Activated CD4-positive, alpha-beta T cell treated with anti-CD3 and anti-CD28 coated beads, Interleukin-2, amount 50 U/mL, for 16 hours (primary cell): ENCODE data around the gene ANTKMT.
"Not testable (repeated sequence)": the region's sequence is repeated elsewhere in the genome, so short reads cannot be mapped to it uniquely, and the experiment has no call there.

Experiments
- DNase-seq: peaks from one replicate; pipeline ENCODE4 v3.0.0-alpha.2; 2020

ANTKMT gene

GRCh38 chr16:746637-747036 is 25.7 kb downstream of the ANTKMT start:
- DNase-seq: no peak

DNA sequence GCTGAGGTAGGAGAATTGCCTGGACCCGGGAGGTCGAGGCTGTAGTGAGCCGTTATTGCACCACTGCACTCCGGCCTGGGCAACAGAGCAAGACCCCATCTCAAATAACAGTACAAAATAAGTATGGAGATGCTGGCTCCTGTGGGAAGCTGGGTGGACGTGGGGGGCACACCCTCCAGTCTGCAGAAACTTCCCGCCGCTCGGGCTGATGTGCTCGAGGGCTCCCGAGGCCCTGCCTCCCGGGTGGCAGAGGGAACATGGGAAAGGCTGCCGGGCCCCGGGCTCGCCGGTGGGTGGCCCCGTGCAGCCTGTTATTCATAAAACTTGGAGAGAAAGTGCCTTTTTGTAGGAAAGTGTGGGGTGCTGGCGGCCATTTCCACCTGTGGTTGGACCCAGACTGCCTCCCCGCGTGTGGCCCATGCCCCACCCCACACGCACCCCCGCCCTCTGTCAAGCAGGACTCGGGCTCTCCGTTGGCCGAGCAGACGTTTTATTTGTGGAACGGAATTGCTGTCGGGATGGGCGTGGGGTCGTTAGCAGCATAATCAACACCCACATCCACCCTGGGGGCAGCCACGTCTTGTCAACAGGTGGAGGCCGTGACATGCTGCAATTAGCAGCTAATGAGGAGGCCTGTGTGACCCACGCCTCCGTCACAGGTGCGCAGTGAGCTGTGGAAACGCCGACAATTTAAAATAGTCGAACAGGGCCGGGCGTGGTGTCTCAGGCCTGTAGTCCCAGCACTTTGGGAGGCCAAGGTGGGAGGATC is 27.2 kb downstream of the ANTKMT start:
- no peak for DNase-seq

DNA sequence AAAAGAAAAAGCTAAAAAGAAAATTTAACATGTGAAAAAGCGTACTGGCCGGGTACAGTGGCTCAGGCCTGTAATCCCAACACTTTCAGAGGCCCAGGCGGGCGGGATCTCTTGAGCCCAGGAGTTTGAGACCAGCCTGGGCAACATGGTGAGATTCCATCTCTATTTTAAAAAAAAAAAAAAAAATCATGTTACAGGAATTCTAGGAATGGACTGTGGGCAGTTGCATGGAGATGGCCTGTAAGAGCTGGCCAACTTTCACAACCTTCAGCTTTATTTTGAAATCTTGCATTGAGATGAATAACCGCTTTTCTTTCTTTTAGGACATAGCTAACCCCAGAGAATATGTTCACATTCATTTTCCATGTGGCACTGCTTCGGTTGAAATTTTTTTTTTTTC is 28.1 kb downstream of the ANTKMT start:
- no peak for DNase-seq

- no peak for DNase-seq
Measured at GRCh38 chr16:750485-750884, 29.5 kb downstream of the ANTKMT start.

DNA sequence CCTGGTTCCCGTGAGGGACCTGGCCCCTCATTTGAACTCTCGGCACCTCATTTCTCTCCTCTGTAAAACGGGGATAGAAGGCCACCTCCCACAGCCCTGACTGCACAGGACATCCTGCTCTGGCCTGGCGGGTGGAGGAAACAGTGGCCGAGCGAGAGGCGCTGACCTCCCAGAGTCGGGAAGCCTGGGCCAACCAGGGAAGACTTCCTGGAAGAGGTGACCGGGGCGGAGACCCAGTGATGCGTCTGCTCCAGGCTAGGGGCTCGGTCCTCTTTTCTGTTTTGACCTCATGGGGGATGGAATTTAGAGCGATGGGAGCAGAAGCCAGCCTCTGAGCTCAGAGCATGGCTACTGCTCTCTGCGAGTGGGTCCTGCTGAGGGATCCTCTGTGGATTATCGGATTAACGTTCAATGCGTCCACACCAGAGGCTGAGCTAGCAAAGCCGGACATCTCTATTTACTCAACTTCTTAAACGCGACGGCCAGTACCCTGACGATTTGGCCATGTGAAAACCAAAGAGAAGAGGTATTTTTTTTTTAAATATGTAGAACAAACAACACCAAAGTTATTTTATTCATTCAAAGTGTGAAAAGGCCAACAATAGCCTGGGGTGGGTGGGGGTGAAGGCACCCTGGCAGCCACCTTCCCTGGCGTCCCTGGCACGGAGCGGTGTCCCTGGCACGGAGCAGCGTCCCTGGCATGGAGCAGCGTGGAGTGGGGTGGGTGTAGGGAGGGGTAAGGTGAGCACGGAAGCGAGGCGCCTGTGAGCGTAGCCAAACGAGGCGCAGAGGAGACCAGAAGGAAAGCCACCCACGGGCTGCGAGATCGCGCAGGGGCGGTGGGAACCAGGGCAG is 30.4 kb downstream of the ANTKMT start:
- no peak for DNase-seq

DNA sequence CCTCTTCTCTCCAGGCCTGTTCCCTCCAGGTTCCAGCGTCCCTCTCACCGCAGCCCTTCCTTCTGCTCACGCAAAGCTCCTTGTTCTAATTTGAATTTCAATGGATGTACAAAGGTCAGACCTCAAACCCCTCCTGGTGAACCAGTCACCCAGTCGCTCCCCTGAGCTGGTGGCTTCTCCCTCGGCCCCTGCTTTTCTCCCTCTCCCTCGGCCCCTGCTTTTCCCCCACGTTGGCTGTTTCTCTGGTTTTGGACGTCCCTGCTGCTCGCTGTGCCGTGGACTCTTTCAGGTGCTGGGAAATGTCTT is 31.0 kb downstream of the ANTKMT start:
- no peak for DNase-seq

GRCh38 chr16:754121-754607 is 33.2 kb downstream of the ANTKMT start:
- not testable (repeated sequence) for DNase-seq

GRCh38 chr16:754656-755055 is 33.7 kb downstream of the ANTKMT start:
- no peak for DNase-seq

DNA sequence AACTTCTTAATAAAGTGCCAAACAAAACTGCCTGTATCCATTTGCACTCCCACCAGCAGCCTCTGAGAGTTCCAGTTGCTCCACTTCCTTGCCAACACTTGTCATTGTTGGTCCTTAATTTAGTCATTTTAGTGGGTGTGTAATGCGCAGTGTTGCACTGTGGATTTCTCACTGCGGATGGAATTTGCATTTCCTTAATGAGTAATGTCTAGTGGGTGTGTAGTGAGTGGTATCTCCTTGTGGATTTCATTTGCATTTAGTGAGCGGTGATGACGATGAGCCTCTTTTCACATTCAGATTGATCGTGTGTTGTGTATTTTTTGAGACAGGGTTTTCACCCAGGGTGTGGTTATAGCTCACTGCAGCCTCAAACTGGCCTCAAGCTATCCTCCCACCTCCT is 35.5 kb downstream of the ANTKMT start:
- DNase-seq: no peak

DNA sequence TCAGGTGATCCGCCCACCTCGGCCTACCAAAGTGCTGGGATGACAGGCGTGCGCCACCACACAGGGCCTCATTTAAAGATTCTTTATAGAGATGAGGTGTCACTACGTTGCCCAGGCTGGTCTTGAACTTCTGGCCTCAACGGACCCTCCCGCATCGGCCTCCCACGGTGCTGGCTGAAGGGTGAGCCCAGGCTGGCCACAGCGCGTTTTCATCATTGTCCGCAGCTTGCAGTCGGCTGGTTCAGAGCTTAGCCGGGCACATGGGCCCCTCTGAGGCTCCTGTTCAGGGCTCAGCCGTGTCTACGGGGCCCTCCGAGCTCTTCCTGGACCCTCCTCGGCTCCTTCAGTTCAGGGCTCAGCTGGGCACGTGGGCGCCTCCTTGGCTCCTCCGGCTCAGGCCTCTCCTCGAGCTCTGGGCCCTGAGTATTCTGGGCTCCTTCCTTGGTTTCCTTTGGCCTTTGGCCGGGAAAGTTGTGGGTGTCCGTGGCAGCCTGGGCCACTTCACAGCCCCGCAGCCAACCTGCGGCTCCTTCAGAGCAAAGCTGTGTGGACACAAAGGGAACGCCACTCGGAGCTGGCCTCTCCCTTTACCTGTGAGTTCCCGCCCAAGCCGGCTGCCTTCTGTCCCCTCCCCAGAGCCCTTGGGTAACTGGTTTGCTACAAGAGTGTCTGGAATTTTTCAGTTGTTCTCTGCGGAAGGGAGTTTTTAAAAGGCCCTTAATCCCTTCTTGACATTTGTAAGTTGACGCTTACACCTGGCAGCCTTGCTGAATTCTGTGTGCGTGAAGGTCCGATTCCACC is 38.4 kb downstream of the ANTKMT start:
- DNase-seq: no peak

GRCh38 chr16:760065-760464 is 39.1 kb downstream of the ANTKMT start:
- no peak for DNase-seq

DNA sequence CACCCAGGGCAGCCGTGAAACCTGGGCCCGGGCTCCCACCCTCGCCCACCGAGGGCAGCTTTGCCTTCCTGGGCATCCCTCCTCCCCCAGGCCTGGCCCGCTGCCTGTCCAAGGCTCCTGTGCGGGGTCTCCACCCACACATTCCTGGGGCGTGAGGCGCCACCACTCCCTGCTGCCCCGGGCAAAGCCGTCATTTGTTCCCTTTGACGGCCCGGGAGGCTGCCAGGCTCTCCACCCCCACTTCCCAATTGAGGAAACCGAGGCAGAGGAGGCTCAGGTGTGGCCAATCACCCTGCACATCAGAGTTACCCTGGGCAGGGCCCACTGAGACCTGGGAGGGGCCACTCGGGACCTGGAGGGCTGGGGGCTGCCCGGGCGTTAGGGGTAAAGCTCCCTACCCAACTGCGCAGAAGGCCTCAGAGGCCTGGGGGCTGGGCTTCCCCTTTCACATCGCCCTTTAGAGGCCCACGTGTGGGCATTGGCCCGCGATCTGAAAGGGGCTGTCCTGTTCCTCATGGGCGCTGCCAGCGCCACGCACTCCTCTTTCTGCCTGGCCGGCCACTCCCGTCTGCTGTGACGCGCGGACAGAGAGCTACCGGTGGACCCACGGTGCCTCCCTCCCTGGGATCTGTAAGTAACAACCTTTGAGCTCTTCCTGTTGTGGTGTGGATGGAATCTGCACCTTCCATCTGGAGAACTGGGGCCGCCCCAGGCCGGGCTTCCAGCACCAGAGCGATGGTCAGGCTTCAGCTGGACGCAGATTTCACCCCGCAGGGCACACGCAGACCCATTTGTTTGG is 39.8 kb downstream of the ANTKMT start, which contains the start of gene MSLN:
Gene MSLN (plus strand): TSS at position 190 of the 799 bp plus-strand sequence. CDS start 1,947 bp downstream, outside the sequence.
- DNase-seq: no peak

DNA sequence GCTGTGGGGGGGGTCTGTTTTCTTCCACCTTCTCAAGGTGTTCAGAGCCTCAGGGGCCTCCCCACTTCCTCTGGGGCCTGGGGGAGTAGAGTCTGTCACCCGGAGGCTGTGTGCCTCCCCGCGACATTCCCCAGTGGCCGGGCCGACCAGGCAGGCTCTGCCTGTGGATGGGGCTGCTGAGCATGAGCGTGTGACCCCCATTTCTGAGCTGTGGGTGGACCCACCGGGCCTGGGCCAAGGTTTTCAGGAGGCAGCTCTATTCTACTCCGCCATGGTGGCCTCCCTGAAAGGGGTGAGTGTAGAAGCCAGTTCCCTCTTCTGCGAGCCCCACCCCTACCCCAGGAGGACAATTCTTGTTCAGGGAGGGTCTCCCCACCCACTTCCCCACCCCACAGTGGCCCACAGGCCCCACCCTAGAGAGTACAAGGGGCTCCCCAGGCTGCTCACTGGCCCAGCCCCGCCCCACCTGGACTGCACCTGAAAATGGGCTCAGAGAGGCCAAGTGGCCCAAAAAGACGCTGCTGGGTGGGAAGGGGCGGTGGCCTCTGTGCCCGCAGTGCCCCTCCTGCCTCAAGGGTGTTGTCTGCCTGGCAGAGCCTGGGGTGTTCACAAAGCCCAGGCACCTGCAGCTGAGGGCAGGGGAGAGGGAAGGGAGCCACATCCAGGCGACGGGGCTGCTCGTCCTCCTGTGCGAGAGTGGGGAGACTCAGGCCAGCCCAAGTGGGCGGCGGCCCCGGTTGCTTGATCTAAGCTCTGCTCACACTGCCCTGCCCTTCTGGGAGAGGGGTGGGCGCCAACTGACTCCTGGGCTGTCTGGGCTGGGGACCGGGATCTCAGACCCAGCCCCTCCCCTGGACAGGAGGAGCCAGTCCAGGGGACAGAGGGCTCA is 40.9 kb downstream of the ANTKMT start:
- DNase-seq: no peak

- DNase-seq: no peak
Measured at GRCh38 chr16:762595-763268, 41.8 kb downstream of the ANTKMT start.

GRCh38 chr16:763369-764183 is 42.6 kb downstream of the ANTKMT start:
- DNase-seq: no peak

DNA sequence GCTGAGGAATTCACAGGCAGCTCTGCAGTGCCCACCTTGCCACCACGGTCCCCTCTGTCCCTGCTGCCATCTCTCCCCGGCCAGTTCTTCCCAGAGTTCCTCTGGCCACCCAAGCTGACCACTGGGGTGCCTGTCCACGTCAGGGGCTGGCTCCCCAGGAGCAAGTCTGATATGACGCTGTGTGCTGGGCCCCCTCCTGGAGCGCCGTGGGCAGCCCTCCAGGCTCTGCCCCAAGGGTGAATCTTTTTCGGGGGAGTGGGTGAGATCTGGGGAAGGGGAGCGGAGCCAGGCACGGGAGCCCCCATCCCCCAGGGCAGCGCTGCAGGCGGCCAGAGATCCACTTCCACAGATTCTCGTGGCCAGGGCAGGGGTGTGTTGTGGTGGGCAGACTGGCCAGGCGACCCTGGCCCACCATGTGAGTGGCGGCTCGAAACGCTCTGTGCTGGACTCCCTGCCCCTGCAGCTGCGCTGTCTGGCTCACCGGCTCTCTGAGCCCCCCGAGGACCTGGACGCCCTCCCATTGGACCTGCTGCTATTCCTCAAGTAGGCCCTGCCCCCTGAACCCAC is 43.3 kb downstream of the ANTKMT start:
- DNase-seq: no peak

GRCh38 chr16:764848-765487 is 44.0 kb downstream of the ANTKMT start:
- DNase-seq: no peak

GRCh38 chr16:765488-765865 is 44.5 kb downstream of the ANTKMT start:
- no peak for DNase-seq
